Suppressor macrophage treated with lipopolysaccharide for 4 hours (primary cell): ENCODE results near the gene QSOX1.
"Not testable (repeated sequence)": the region's sequence is repeated elsewhere in the genome, so short reads cannot be mapped to it uniquely, and the experiment has no call there.

Experiments
- DNase-seq: peaks from one replicate; pipeline ENCODE4 v3.0.0-alpha.2; 2020

QSOX1 gene

GRCh38 chr1:180154325-180155181 lies at the start of gene QSOX1:
Gene QSOX1, plus strand, starts transcription at chr1:180154869. Its CDS starts 39 bp downstream, at chr1:180154908.
- peak; percentile 94 for DNase-seq

GRCh38 chr1:180112091-180112490 lies 42.6 kb upstream of the QSOX1 start:
- no peak for DNase-seq

- DNase-seq = no peak
Measured at GRCh38 chr1:180112984-180113647, 41.6 kb upstream of the QSOX1 start.

GRCh38 chr1:180114396-180114945 lies 40.2 kb upstream of the QSOX1 start:
- no peak for DNase-seq

- DNase-seq = no peak
Measured at GRCh38 chr1:180116964-180117763, 37.5 kb upstream of the QSOX1 start.

- no peak for DNase-seq
Measured at GRCh38 chr1:180117764-180118116, 36.9 kb upstream of the QSOX1 start.

GRCh38 chr1:180119837-180120236 lies 34.8 kb upstream of the QSOX1 start:
- no peak for DNase-seq

- peak; percentile 25 for DNase-seq
Measured at GRCh38 chr1:180123463-180123936, 31.2 kb upstream of the QSOX1 start.

- DNase-seq = no peak
Measured at GRCh38 chr1:180130651-180131050, 24.0 kb upstream of the QSOX1 start.

GRCh38 chr1:180131510-180131909 lies 23.2 kb upstream of the QSOX1 start:
- peak; percentile 96 for DNase-seq

- no peak for DNase-seq
Measured at GRCh38 chr1:180133193-180133592, 21.5 kb upstream of the QSOX1 start.

- DNase-seq = not testable (repeated sequence)
Measured at GRCh38 chr1:180133688-180134087, 21.0 kb upstream of the QSOX1 start.

GRCh38 chr1:180135535-180135934 lies 19.1 kb upstream of the QSOX1 start:
- no peak for DNase-seq

- DNase-seq = no peak
Measured at GRCh38 chr1:180136331-180136967, 18.2 kb upstream of the QSOX1 start.

- no peak for DNase-seq
Measured at GRCh38 chr1:180136968-180137356, 17.7 kb upstream of the QSOX1 start.

- peak; percentile 39 for DNase-seq
Measured at GRCh38 chr1:180137776-180138175, 16.9 kb upstream of the QSOX1 start.

- no peak for DNase-seq
Measured at GRCh38 chr1:180141381-180141934, 13.2 kb upstream of the QSOX1 start.

GRCh38 chr1:180143359-180143758 lies 11.3 kb upstream of the QSOX1 start:
- no peak for DNase-seq

GRCh38 chr1:180144659-180145357 lies 9.9 kb upstream of the QSOX1 start:
- no peak for DNase-seq

GRCh38 chr1:180145446-180145845 lies 9.2 kb upstream of the QSOX1 start:
- DNase-seq = no peak

GRCh38 chr1:180150982-180151381 lies 3.7 kb upstream of the QSOX1 start:
- peak; percentile 78 for DNase-seq

- no peak for DNase-seq
Measured at GRCh38 chr1:180151508-180151907, 3.2 kb upstream of the QSOX1 start.
